ENCODE data around the gene CST7.
"Not testable (repeated sequence)": the region's sequence is repeated elsewhere in the genome, so short reads cannot be mapped to it uniquely, and the experiment has no call there.

- not testable (repeated sequence) for TF ChIP-seq CTCF, EZH2, EZH2phosphoT487 (IDR thresholded peaks at IDR 0.05)
Observed at GRCh38 chr20:25001323-25001722, 52.3 kb downstream of the CST7 start.
